ENCODE results near the gene RPLP1.

DNA sequence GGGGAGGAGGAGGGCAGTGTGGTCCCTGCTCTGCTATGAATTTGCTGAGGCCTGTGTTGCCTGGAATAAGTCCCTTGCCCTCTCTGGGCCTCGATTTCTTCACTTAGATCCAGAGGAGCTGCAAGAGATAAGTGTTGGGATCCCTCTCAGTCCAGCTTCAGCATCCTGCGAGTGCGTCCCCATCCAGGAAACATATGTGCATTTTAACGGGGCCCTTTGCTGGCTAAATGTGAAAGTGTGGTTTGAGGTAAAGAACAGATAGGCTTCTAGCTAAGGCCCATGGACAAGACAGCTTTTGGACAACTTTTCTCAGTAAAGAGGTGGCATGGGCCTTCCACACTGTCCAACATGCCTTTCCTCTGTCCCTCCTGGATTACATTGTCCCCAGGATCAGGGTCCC is 26.5 kb downstream of the RPLP1 start:
- TF ChIP-seq, protein P1, sequence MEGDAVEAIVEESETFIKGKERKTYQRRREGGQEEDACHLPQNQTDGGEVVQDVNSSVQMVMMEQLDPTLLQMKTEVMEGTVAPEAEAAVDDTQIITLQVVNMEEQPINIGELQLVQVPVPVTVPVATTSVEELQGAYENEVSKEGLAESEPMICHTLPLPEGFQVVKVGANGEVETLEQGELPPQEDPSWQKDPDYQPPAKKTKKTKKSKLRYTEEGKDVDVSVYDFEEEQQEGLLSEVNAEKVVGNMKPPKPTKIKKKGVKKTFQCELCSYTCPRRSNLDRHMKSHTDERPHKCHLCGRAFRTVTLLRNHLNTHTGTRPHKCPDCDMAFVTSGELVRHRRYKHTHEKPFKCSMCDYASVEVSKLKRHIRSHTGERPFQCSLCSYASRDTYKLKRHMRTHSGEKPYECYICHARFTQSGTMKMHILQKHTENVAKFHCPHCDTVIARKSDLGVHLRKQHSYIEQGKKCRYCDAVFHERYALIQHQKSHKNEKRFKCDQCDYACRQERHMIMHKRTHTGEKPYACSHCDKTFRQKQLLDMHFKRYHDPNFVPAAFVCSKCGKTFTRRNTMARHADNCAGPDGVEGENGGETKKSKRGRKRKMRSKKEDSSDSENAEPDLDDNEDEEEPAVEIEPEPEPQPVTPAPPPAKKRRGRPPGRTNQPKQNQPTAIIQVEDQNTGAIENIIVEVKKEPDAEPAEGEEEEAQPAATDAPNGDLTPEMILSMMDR (IDR thresholded peaks at IDR 0.05 in 4 of 5, conservative IDR thresholded peaks at IDR 0.05 in 1 of 5), result no peak
- no peak for TF ChIP-seq POLR2A (IDR thresholded peaks at IDR 0.05)
